Right lobe of liver (tissue), 6 donors: Measurements from ENCODE around the gene HPN. TPM values are rescaled to one million over a fixed set of nuclear protein-coding genes. Genes with fewer than 3 reads are reported as not detected.

ENCODE experiments used
- ATAC-seq, 4 donors: fragments of 200-7000 bp; cut with Tn5 transposase; one replicate each; pipeline ENCODE4 v1.9.1; 2020; ENCODE audit warnings: mild to moderate bottlenecking in 4 of 4, moderate library complexity in 4 of 4
- DNase-seq, 3 donors: peaks; one replicate each; pipeline ENCODE4 v3.0.0-alpha.2; 2020
- H3K27ac ChIP-seq, 3 donors: fragments of 200-600 bp; one replicate each; pipeline ENCODE4 v1.8.0; 2022
- H3K27me3 ChIP-seq, 2 donors: fragments of 200-600 bp; one replicate each; pipeline ENCODE4 v1.8.0; 2022
- H3K36me3 ChIP-seq, 4 donors: fragments of 200-600 bp; sonication (generic) in 1 of 4; one replicate each; pipeline versions ENCODE4 v1.5.1 to v1.8.0; 2017 to 2022; ENCODE audit warnings: control low read depth in 1 of 4
- H3K4me1 ChIP-seq, 4 donors: fragments of 200-600 bp; sonication (generic) in 1 of 4; one replicate each; pipeline versions ENCODE4 v1.5.1 to v1.8.0; 2017 to 2022; ENCODE audit warnings: control low read depth in 1 of 4
- H3K4me3 ChIP-seq, 3 donors: fragments of 200-600 bp; one replicate each; pipeline ENCODE4 v1.8.0; 2022
- H3K9me3 ChIP-seq, 4 donors: fragments of 200-600 bp; sonication (generic) in 1 of 4; one replicate each; pipeline versions ENCODE4 v1.5.1 to v1.8.0; 2017 to 2022; ENCODE audit warnings: control low read depth in 1 of 4
- CTCF ChIP-seq, 4 donors: fragments of 200-600 bp in 3 of 4; fragments of 450-650 bp in 1 of 4; IDR thresholded peaks; one replicate each; pipeline versions ENCODE4 v1.5.1 to v1.8.0; 2016 to 2022; ENCODE audit warnings: antibody characterized with exemption in 4 of 4, mild to moderate bottlenecking in 2 of 4
- POLR2A ChIP-seq: fragments of 450-650 bp; IDR thresholded peaks from one replicate; pipeline ENCODE4 v1.6.1; 2017; ENCODE audit warnings: antibody characterized with exemption, mild to moderate bottlenecking
- WGBS: methylation state at CpG from one replicate; pipeline ENCODE4 v1.1.6; 2018; ENCODE audit warnings: low coverage, low lambda C conversion rate; ENCODE audit not compliant: insufficient coverage; ENCODE audit errors: missing lambda C conversion rate; 5-methylcytosine and 5-hydroxymethylcytosine counted together
- intact Hi-C, 2 donors: fragments of 100-400 bp; cut with DNase I; formaldehyde crosslinking; loops; one replicate each; pipeline versions ENCODE4 v1.11.2 to v1.14.1; 2022
- total RNA-seq, 6 experiments: library from RNA; depleted of rRNA in 2 of 6; stranded (reverse); fragments of >200 nt in 2 of 6; fragmentation: NEBNext Ultra II Directional in 3 of 6; extraction: Animal tissue kit (Norgen Biotek cat#: 25700) in 3 of 6; gene quantifications; one replicate each; pipeline versions ENCODE4 v1.1.0 to v1.2.4, GENCODE V29; 2016 to 2023
- donor health status: DM: no; HTN: yes; CAD: no.
- donor health status: DM: no; HTN: no; CAD: no.
- donor health status: DM: no; HTN: no; CAD: no.
- donor health status: DM: no; HTN: yes; CAD: no.
- donor health status: DM: no; HTN: yes; CAD: no.

HPN gene
- total RNA-seq, 6 experiments from 2014 or later = 285 to 486 (median 374) TPM

GRCh38 chr19:35044317-35045117 is 3.0 kb downstream of the HPN start:
- Histone ChIP-seq H3K27ac (peak overlapping the region in 2 of 3 donors; percentile 66 to 97), H3K9me3 (no peaks in the 10 kb centered on the region), H3K36me3 (peaks cover 0 to 4% (median 2%) of the 10 kb centered on the region in 4 donors), H3K27me3 (no peaks in the 10 kb centered on the region), H3K4me1 (peaks cover 0 to 62% (median 32%) of the 10 kb centered on the region in 4 donors), H3K4me3 (peak overlapping the region; percentile 54 to 81 (median 81))
- ATAC-seq (no peak), DNase-seq (peak in 2 of 3 donors; percentile 61 to 79)
- intact Hi-C loops = loop anchor here in 1 of 2 donors (5.0 kb wide), 1 partner anchor 93 kb away; the partner anchor contains the start of genes FXYD1 and LGI4
- TF ChIP-seq POLR2A (no peak), CTCF (IDR thresholded peaks at IDR 0.05) (peak; percentile 95 to 99 (median 96))
- WGBS = 29% methylated on average over 9 of the region's 9 CpGs

DNA sequence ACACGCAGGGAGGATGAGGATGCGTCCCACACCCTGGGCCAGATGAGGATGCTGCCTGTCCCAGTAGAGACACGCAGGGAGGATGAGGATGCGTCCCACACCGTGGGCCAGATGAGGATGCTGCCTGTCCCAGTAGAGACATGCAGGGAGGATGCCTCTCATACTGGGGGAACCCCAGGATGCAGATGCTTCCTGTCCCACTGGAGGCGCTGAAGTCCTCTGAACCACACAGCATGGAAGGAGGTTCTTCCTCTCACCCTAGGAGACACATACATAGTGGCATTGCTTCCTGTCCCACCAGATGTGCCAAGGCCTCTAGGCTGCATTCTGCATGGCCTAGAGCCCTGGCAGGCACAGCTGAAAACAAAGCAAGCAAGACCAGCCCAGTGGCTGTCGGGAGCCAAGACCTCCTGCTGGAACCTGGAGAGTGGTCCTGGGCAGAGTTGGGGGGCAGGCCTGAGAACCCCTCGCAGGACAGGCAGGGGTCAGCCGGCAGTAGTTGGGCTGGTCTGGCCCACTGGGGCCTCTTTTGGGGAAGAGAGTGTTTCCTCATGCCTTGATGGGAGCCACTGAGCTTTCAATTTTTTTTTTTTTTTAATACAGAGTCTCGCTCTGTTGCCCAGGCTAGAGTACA is 4.3 kb downstream of the HPN start:
- Histone ChIP-seq H3K27ac (peak overlapping the region in 1 of 3 donors; percentile 50), H3K4me1 (peaks cover 0 to 56% (median 26%) of the 10 kb centered on the region in 4 donors), H3K27me3 (no peaks in the 10 kb centered on the region), H3K36me3 (peaks cover 0 to 17% (median 8%) of the 10 kb centered on the region in 4 donors), H3K9me3 (no peaks in the 10 kb centered on the region), H3K4me3 (no peak overlapping the region)
- WGBS = 29% methylated on average over 8 of the region's 10 CpGs
- TF ChIP-seq POLR2A = no peak
- peak; percentile 9 to 25 (median 18) for TF ChIP-seq CTCF (IDR thresholded peaks at IDR 0.05)
- intact Hi-C loops = no loop called here
- DNase-seq (no peak), ATAC-seq (no peak)

DNA sequence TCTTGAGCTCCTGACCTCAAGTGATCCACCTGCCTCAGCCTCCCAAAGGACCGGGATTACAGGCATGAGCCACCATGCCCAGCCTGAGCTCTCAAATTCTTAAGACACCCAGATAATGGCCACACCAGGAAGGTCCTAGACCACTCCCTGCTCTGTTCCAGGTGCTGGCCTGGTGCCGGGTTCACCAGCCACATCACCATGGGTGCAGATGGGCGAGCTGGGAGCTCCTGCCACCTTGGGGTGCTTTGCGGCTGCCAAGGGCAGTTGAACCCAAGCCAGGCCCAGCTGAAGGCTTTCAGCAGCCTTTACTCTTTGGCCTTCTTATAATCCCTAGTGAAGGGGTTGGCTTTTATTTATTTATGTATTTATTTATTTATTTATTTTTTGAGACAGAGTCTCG is 4.9 kb downstream of the HPN start:
- H3K4me1 ChIP-seq = peaks cover 0 to 62% (median 26%) of the 10 kb centered on the region in 4 donors
- DNase-seq (peak in 1 of 3 donors; percentile 76), ATAC-seq (no peak)
- no peak for TF ChIP-seq POLR2A
- TF ChIP-seq CTCF (IDR thresholded peaks at IDR 0.05) = no peak
- peaks cover 0 to 23% (median 11%) of the 10 kb centered on the region in 4 donors for H3K36me3 ChIP-seq
- WGBS = 36% methylated on average over 2 of the region's 5 CpGs
- H3K27me3 ChIP-seq = no peaks in the 10 kb centered on the region
- intact Hi-C loops = no loop called here
- peak overlapping the region in 1 of 3 donors; percentile 50 for H3K27ac ChIP-seq
- H3K9me3 ChIP-seq = no peaks in the 10 kb centered on the region
- no peak overlapping the region for H3K4me3 ChIP-seq

GRCh38 chr19:35048911-35049411 is 7.4 kb downstream of the HPN start:
- Histone ChIP-seq H3K4me1 (peaks cover 0 to 69% (median 25%) of the 10 kb centered on the region in 4 donors), H3K27ac (peak overlapping the region in 2 of 3 donors; percentile 29 to 50), H3K27me3 (no peaks in the 10 kb centered on the region), H3K4me3 (peak overlapping the region in 2 of 3 donors; percentile 1 to 11), H3K36me3 (peaks cover 0 to 38% (median 18%) of the 10 kb centered on the region in 4 donors), H3K9me3 (no peaks in the 10 kb centered on the region)
- ATAC-seq (peak; percentile 74 to 81 (median 77)), DNase-seq (peak; percentile 82 to 94 (median 92))
- TF ChIP-seq CTCF (IDR thresholded peaks at IDR 0.05) = peak in 1 of 4 donors; percentile 8
- TF ChIP-seq POLR2A = peak; percentile 64
- 46% methylated on average over 3 of the region's 12 CpGs for WGBS
- intact Hi-C loops = no loop called here
